Transverse colon (tissue), 4 donors: Measurements from ENCODE around the gene DHRS4. TPM values are rescaled to one million over a fixed set of nuclear protein-coding genes. Genes with fewer than 3 reads are reported as not detected.
"Not testable (repeated sequence)": the region's sequence is repeated elsewhere in the genome, so short reads cannot be mapped to it uniquely, and the experiment has no call there.

ENCODE experiments used
- DNase-seq: peaks from one replicate; pipeline ENCODE4 v3.0.0-alpha.2; 2019
- H3K27ac ChIP-seq, 4 donors: fragments of 200-600 bp; sonication (generic); 2 replicates each; pipeline ENCODE4 v1.5.1; 2016 to 2018; ENCODE audit warnings: inconsistent platforms in 4 of 4
- H3K27me3 ChIP-seq: fragments of 200-600 bp; sonication (generic); 2 replicates; pipeline ENCODE4 v1.5.1; 2017; ENCODE audit warnings: inconsistent platforms
- H3K36me3 ChIP-seq, 4 donors: fragments of 200-600 bp; sonication (generic); 2 replicates each; pipeline ENCODE4 v1.5.1; 2017 to 2019; ENCODE audit warnings: inconsistent platforms in 4 of 4
- H3K4me1 ChIP-seq, 4 donors: fragments of 200-600 bp; sonication (generic); 2 replicates each; pipeline ENCODE4 v1.5.1; 2017 to 2020; ENCODE audit warnings: inconsistent platforms in 4 of 4
- H3K4me3 ChIP-seq, 4 donors: fragments of 200-600 bp; sonication (generic); 1 replicate in 1 of 4; 2 replicates in 3 of 4; pipeline versions ENCODE4 v1.5.1 to v1.6.1; 2017 to 2019; ENCODE audit warnings: inconsistent platforms in 4 of 4
- H3K9me3 ChIP-seq, 2 donors: fragments of 200-600 bp; sonication (generic); 2 replicates each; pipeline ENCODE4 v1.5.1; 2017 to 2019; ENCODE audit warnings: inconsistent platforms in 2 of 2
- POLR2AphosphoS5 ChIP-seq, 3 donors: sonication (generic); formaldehyde crosslinking; IDR thresholded peaks; one replicate each; pipeline ENCODE4 v1.6.1; 2016; ENCODE audit warnings: antibody characterized with exemption in 3 of 3
- WGBS, 2 donors: methylation state at CpG; one replicate each; pipeline ENCODE4 v1.1.5; 2018; ENCODE audit warnings: low coverage in 1 of 2; 5-methylcytosine and 5-hydroxymethylcytosine counted together
- in situ Hi-C, 4 donors: fragments of 200-750 bp; cut with MboI; loops; one replicate each; pipeline versions ENCODE4 v1.15.0 to v1.15.1; 2017; ENCODE audit warnings: low sequenced_read_pairs in 3 of 4, low pct_ligation_motif_present in 1 of 4, low pct_unique_long_range_greater_than_20kb in 1 of 4
- intact Hi-C: fragments of 100-400 bp; cut with DNase I; formaldehyde crosslinking; loops from one replicate; pipeline ENCODE4 v1.15.1; 2023; ENCODE audit warnings: low total_unique reads
- total RNA-seq, 4 donors: library from RNA; depleted of rRNA; stranded (reverse); fragments of >200 nt; gene quantifications; one replicate each; pipeline ENCODE4 v1.1.0, GENCODE V29; 2016
- TF ChIP-seq, protein P1 (sequence below), 5 experiments: fragments of 200-600 bp in 3 of 5; fragments of 450-650 bp in 2 of 5; sonication (generic) in 3 of 5; IDR thresholded peaks; 1 replicate in 2 of 5; 2 replicates in 3 of 5; pipeline ENCODE4 v1.5.1; 2016 to 2017; ENCODE audit warnings: antibody characterized with exemption in 5 of 5, inconsistent platforms in 3 of 5, mild to moderate bottlenecking in 2 of 5, moderate library complexity in 1 of 5

Gene DHRS4
- total RNA-seq, 4 donors from 2014 or later: 29.9 to 54.9 (median 42.6) TPM

DNA sequence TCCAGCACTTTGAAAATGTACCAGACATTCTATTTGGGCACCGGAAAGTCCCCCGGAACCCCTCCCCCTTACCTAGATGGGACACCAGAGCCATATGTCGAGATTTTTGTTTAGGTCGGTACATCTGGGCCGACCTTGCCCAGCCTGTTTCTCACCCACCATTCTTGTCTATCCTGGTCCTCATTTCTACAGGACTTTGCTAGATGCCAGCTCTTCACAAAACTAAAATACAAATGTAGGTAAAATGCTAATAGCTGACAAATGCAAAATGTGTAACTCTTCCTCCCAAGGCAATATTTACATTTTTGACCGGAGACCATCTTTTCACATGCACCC lies 677 bp downstream of the DHRS4 start:
- H3K9me3 ChIP-seq, H3K36me3 ChIP-seq, intact Hi-C loops, in situ Hi-C loops, H3K27me3 ChIP-seq, DNase-seq: not testable (repeated sequence)
- peaks cover 7 to 18% (median 15%) of the 10 kb centered on the region in 4 donors for H3K4me1 ChIP-seq
- peak overlapping the region; percentile 85 to 96 (median 89) for H3K27ac ChIP-seq
- H3K4me3 ChIP-seq: peak overlapping the region; percentile 51 to 85 (median 65)
- TF ChIP-seq, protein P1, sequence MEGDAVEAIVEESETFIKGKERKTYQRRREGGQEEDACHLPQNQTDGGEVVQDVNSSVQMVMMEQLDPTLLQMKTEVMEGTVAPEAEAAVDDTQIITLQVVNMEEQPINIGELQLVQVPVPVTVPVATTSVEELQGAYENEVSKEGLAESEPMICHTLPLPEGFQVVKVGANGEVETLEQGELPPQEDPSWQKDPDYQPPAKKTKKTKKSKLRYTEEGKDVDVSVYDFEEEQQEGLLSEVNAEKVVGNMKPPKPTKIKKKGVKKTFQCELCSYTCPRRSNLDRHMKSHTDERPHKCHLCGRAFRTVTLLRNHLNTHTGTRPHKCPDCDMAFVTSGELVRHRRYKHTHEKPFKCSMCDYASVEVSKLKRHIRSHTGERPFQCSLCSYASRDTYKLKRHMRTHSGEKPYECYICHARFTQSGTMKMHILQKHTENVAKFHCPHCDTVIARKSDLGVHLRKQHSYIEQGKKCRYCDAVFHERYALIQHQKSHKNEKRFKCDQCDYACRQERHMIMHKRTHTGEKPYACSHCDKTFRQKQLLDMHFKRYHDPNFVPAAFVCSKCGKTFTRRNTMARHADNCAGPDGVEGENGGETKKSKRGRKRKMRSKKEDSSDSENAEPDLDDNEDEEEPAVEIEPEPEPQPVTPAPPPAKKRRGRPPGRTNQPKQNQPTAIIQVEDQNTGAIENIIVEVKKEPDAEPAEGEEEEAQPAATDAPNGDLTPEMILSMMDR (IDR thresholded peaks at IDR 0.05): peak in 2 of 5 experiments; percentile 1 to 16
- WGBS, 2 donors: 3 to 10% methylated on average over 5 to 6 of the region's 6 CpGs

DNA sequence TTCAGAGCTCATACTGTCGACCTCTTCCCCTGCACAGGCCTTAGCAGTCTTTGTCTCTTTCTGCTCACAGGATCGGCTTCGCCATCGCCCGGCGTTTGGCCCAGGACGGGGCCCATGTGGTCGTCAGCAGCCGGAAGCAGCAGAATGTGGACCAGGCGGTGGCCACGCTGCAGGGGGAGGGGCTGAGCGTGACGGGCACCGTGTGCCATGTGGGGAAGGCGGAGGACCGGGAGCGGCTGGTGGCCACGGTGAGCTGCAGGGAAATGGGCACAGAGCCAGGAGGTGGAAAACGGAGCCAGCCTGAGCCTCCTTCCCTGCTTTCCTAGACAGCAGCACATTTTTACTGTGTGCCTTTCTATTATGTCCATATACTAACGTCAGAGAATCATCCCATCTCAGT lies 1.4 kb downstream of the DHRS4 start:
- Histone ChIP-seq H3K4me3 (peak overlapping the region in 1 of 4 donors; percentile 85), H3K4me1 (peaks cover 7 to 18% (median 15%) of the 10 kb centered on the region in 4 donors), H3K27ac (peak overlapping the region; percentile 85 to 96 (median 89))
- H3K9me3 ChIP-seq, in situ Hi-C loops, H3K27me3 ChIP-seq, intact Hi-C loops, H3K36me3 ChIP-seq: not testable (repeated sequence)
- 48 to 49% methylated on average over 4 to 16 of the region's 20 CpGs for WGBS, 2 donors
- TF ChIP-seq POLR2AphosphoS5 (IDR thresholded peaks at IDR 0.05): peak in 1 of 3 donors; percentile 37
- peak; percentile 77 for DNase-seq

DNA sequence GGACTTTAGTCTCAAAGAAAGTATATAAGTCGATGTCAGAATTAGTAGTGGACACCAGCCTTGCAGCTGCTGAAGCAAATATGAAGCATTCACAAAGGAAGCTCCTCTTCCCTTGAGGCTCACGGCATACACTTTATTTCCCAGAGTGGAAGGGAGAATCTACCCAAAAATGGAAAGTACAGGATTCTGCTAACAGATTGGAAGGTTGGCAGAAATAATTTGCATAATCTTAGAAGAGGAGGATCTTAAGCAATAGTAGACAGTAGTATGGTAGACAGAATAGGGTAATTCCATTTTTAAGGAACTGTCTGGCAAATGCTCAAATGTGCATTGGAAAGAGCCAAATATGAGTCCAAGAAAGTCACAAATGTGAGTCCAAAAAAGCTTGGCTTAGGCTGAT lies 2.2 kb downstream of the DHRS4 start:
- intact Hi-C loops: not testable (repeated sequence)

GRCh38 chr14:23957913-23958569 lies 4.5 kb downstream of the DHRS4 start:
- H3K9me3 ChIP-seq, H3K36me3 ChIP-seq, H3K4me3 ChIP-seq, intact Hi-C loops, DNase-seq, H3K27me3 ChIP-seq, H3K27ac ChIP-seq, in situ Hi-C loops: not testable (repeated sequence)
- WGBS, 2 donors: 96 to 100% methylated on average over 3 to 9 of the region's 9 CpGs
- peaks cover 0 to 13% (median 12%) of the 10 kb centered on the region in 4 donors for H3K4me1 ChIP-seq

More for the DNA sequence above, 2.2 kb downstream of the DHRS4 start:
- in situ Hi-C loops, DNase-seq, H3K4me3 ChIP-seq, H3K27ac ChIP-seq, H3K27me3 ChIP-seq, H3K36me3 ChIP-seq, H3K9me3 ChIP-seq: not testable (repeated sequence)
- H3K4me1 ChIP-seq: peaks cover 7 to 18% (median 15%) of the 10 kb centered on the region in 4 donors
- 79 to 80% methylated on average over 1 to 2 of the region's 2 CpGs for WGBS, 2 donors

- H3K27ac ChIP-seq, intact Hi-C loops, H3K9me3 ChIP-seq, DNase-seq, H3K36me3 ChIP-seq, H3K4me3 ChIP-seq, H3K4me1 ChIP-seq, H3K27me3 ChIP-seq, in situ Hi-C loops: not testable (repeated sequence)
Measured at GRCh38 chr14:23960899-23961298, 7.3 kb downstream of the DHRS4 start.

DNA sequence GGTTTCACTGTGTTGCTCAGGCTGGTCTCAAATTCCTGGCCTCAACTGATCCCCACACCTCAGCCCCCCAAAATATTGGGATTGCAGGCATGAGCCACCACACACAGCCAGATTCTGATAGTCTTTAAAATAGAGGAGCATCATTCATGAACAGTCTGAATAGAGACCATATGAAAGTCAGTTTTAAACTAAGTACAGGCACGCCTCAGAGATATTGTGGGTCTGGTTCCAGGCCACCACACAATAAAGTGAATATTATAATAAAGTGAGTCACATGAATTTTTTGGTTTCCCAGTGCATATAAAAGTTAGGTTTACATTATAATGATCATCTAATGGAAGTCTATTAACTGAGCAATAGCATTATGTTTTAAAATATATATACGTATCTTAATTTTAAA lies 8.1 kb downstream of the DHRS4 start:
- WGBS, 2 donors: 83% methylated on average over 1 of the region's 2 CpGs; no CpG with 5 or more reads in 1 of the 2 donors
- DNase-seq, H3K27ac ChIP-seq, intact Hi-C loops, in situ Hi-C loops, H3K27me3 ChIP-seq, H3K4me3 ChIP-seq, H3K9me3 ChIP-seq, H3K4me1 ChIP-seq, H3K36me3 ChIP-seq: not testable (repeated sequence)

- DNase-seq, in situ Hi-C loops, H3K36me3 ChIP-seq, H3K27me3 ChIP-seq, H3K4me1 ChIP-seq, H3K9me3 ChIP-seq, intact Hi-C loops, H3K27ac ChIP-seq: not testable (repeated sequence)
- WGBS, 2 donors: no CpG with 5 or more reads among the region's 9 CpGs
- peak overlapping the region in 1 of 4 donors; percentile 51 for H3K4me3 ChIP-seq
Measured at GRCh38 chr14:23969130-23969480, 15.5 kb downstream of the DHRS4 start.

DNA sequence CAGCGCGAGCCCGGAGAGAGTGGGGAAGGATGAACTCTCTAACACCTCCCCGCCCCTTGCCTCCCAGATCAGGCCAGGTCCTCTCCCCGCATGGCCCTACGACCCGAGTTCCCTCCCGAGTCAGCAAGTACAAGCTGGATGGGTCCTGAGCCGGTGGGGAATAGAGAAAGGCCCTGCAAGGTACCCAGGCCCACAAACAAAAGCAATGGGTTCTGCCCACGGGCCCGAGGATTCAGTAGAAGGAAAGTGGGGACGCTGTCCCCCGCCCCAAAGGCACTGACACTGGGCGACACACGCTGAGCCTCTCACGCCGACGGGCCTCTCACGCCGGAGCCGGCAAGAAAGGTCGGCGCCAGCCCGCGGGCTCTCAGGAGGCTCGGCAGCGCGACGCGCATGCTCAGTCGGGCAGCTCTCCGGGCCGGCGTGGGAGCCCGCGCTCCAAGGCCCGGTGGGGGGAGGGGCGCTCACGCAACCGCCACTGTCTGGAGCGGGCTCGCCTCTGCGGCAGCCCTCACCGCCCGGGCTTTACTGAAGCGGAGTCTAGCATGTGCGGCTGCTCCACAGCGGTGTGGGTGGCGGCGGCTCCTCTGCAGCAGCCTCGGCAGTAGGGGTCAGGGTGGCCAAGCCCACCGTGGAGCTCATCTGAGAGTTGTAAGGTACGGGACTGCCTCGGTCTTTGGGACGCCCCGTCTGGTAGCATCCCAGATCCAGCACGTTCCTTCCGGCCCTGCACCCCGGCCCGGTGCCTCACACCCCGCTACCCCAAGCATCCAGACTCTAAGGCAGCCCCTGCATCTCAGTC lies 16.1 kb downstream of the DHRS4 start:
- 20% methylated on average over 58 of the region's 61 CpGs; no CpG with 5 or more reads in 1 of the 2 donors for WGBS, 2 donors
- not testable (repeated sequence) for H3K36me3 ChIP-seq, H3K9me3 ChIP-seq, H3K27me3 ChIP-seq, H3K4me1 ChIP-seq
- peak overlapping the region; percentile 21 to 60 (median 44) for H3K4me3 ChIP-seq
- intact Hi-C loops (loop anchor here (5.0 kb wide), 1 partner anchor 48 kb away; no protein-coding TSS in a partner anchor), in situ Hi-C loops (loop anchor here in 1 of 4 donors (10.0 kb wide), 1 partner anchor 65 kb away; no protein-coding TSS in a partner anchor)
- DNase-seq: peak; percentile 65
- peak overlapping the region in 3 of 4 donors; percentile 42 to 65 (median 57) for H3K27ac ChIP-seq

DNA sequence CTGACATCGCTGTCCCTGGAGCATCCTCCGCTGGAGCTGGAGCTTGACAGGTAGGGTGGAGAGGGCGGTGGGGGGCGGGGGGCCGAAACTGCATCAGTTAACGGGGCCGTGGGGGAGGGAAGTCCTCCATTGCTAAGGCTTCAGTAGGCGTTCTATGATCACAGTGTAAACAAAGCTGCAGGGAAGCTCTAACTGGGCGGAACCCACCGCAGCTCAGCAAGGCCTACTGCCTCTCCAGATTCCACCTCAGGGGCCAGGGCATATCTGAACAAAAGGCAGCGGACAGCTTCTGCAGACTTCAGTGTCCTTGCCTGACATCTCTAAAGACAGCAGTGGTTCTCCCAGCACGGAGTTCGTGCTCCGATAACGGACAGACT lies 16.7 kb downstream of the DHRS4 start:
- H3K4me3 ChIP-seq, H3K9me3 ChIP-seq, H3K36me3 ChIP-seq, H3K27ac ChIP-seq, H3K4me1 ChIP-seq, DNase-seq, H3K27me3 ChIP-seq: not testable (repeated sequence)
- WGBS, 2 donors: 97% methylated on average over 7 of the region's 15 CpGs; no CpG with 5 or more reads in 1 of the 2 donors
- in situ Hi-C loops (loop anchor here in 1 of 4 donors (10.0 kb wide), 1 partner anchor 65 kb away; no protein-coding TSS in a partner anchor), intact Hi-C loops (loop anchor here (5.0 kb wide), 1 partner anchor 47 kb away; no protein-coding TSS in a partner anchor)
